GM12878 (cell line): ENCODE results near the gene COL25A1. TPM values are rescaled to one million over a fixed set of nuclear protein-coding genes. Genes with fewer than 3 reads are reported as not detected.

Experiments used
- ATAC-seq: fragments of 200-7000 bp; cut with Tn5 transposase; 3 replicates; pipeline ENCODE4 v1.9.1; 2020; ENCODE audit warnings: mild to moderate bottlenecking, moderate library complexity
- BruUV-seq: library from RNA; stranded (reverse); fragments of 400-500 nt; replicated peaks from 2 replicates; lab custom pipeline; 2021; lab: Mats Ljungman, UMichigan
- CTCF ChIA-PET: fragments of 300-600 bp; sonication (Branson Sonifier 250); formaldehyde crosslinking; extraction: SDS; loops from one replicate; lab custom pipeline; 2021; ENCODE audit warnings: inconsistent platforms; lab: Yijun Ruan, JAX
- POLR2A ChIA-PET: fragments of 350-600 bp; formaldehyde crosslinking; extraction: SDS; loops from one replicate; lab custom pipeline; 2021; ENCODE audit warnings: inconsistent platforms; lab: Charles Lee
- RAD21 ChIA-PET: fragments of 300-600 bp; sonication (Branson Sonifier 250); formaldehyde crosslinking; loops from one replicate; lab custom pipeline; 2023; ENCODE audit warnings: antibody characterized with exemption; ENCODE audit not compliant: unreplicated experiment; lab: Charles Lee
- SMC1A ChIA-PET: fragments of 300-600 bp; sonication (Branson Sonifier 250); formaldehyde crosslinking; loops from one replicate; lab custom pipeline; 2023; ENCODE audit not compliant: unreplicated experiment, uncharacterized antibody; lab: Charles Lee
- DNase-seq: peaks from one replicate; pipeline ENCODE4 v3.0.0-alpha.2; 2011; ENCODE audit warnings: low read depth, low spot score
- FAIRE-seq: peaks from 3 replicates; lab custom pipeline; 2011; peaks lifted over from hg19 to GRCh38; lab: Jason Lieb, UNC
- H2AFZ ChIP-seq: 2 replicates; pipeline ENCODE4 v1.6.0; 2011; ENCODE audit warnings: low read depth, low read length, control low read depth; ENCODE audit not compliant: control insufficient read depth
- H3K27ac ChIP-seq: 2 replicates; pipeline ENCODE4 v1.5.1; 2011; ENCODE audit warnings: control low read depth; ENCODE audit not compliant: control insufficient read depth, insufficient read depth
- H3K27me3 ChIP-seq, 2 experiments: replicated peaks in 1 of 2; 2 replicates each; pipeline versions ENCODE4 v1.6.0 to v1.6.1; 2011; ENCODE audit warnings: low read length in 1 of 2; ENCODE audit not compliant: control insufficient read depth in 2 of 2, insufficient read depth in 2 of 2
- H3K36me3 ChIP-seq, 2 experiments: 2 replicates each; pipeline ENCODE4 v1.5.1; 2011; ENCODE audit warnings: low read length in 1 of 2; ENCODE audit not compliant: control insufficient read depth in 2 of 2, insufficient read depth in 2 of 2
- H3K4me1 ChIP-seq: 2 replicates; pipeline ENCODE4 v1.6.1; 2011; ENCODE audit warnings: mild to moderate bottlenecking, low read length, moderate library complexity, mixed read lengths; ENCODE audit not compliant: control insufficient read depth, insufficient read depth
- H3K4me2 ChIP-seq: 2 replicates; pipeline ENCODE4 v1.6.0; 2011; ENCODE audit warnings: control low read depth; ENCODE audit not compliant: control insufficient read depth, insufficient read depth
- H3K4me3 ChIP-seq: fragments of 200-600 bp; sonication (generic); 2 replicates; pipeline ENCODE4 v1.5.1; 2016
- H3K79me2 ChIP-seq: 2 replicates; pipeline ENCODE4 v1.6.0; 2011; ENCODE audit warnings: low read length; ENCODE audit not compliant: control insufficient read depth, insufficient read depth
- H3K9ac ChIP-seq: 2 replicates; pipeline ENCODE4 v1.8.0; 2011; ENCODE audit warnings: low read length, control low read depth, mixed read lengths; ENCODE audit not compliant: control insufficient read depth, insufficient read depth
- H3K9me3 ChIP-seq: replicated peaks from 3 replicates; pipeline ENCODE4 v1.5.1; 2011; ENCODE audit warnings: mild to moderate bottlenecking, low read length; ENCODE audit not compliant: control insufficient read depth, insufficient read depth
- H4K20me1 ChIP-seq: 2 replicates; pipeline ENCODE4 v1.6.0; 2011; ENCODE audit not compliant: control insufficient read depth, insufficient read depth
- CHD1 ChIP-seq: IDR thresholded peaks from 2 replicates; pipeline ENCODE4 v1.6.1; 2012; ENCODE audit warnings: low read depth, low read length, improper control_type of control experiment
- HDAC6 ChIP-seq: fragments of 200-600 bp; sonication (generic); IDR thresholded peaks from one replicate; pipeline ENCODE4 v1.8.0; 2017; ENCODE audit warnings: antibody characterized with exemption; ENCODE audit not compliant: unreplicated experiment
- PAX5 ChIP-seq: IDR thresholded peaks from 2 replicates; pipeline ENCODE4 v1.6.1; 2011; ENCODE audit warnings: low read depth, low read length, borderline replicate concordance
- RCOR1 ChIP-seq: conservative IDR thresholded peaks from 2 replicates; pipeline ENCODE4 v1.6.1; 2012; ENCODE audit warnings: low read depth, low read length, improper control_type of control experiment
- SMAD5 ChIP-seq: IDR thresholded peaks from 2 replicates; pipeline ENCODE4 v1.6.1; 2016; ENCODE audit warnings: antibody characterized with exemption, low read depth
- SMC3 ChIP-seq: IDR thresholded peaks from 2 replicates; pipeline ENCODE4 v1.6.1; 2011; ENCODE audit warnings: low read length, improper control_type of control experiment, borderline replicate concordance
- SRF ChIP-seq, 2 experiments: IDR thresholded peaks; 2 replicates each; pipeline ENCODE4 v1.6.1; 2011; ENCODE audit warnings: low read depth in 2 of 2, low read length in 2 of 2, mild to moderate bottlenecking in 1 of 2, moderate library complexity in 1 of 2
- ZNF217 ChIP-seq: fragments of 450-650 bp; IDR thresholded peaks from 2 replicates; pipeline ENCODE4 v1.6.1; 2017; ENCODE audit warnings: antibody characterized with exemption, mild to moderate bottlenecking
- whole genome bisulfite sequencing: methylation state at CpG from one replicate; pipeline ENCODE4 v1.1.6; 2016; ENCODE audit warnings: low lambda C conversion rate; ENCODE audit not compliant: insufficient replicate concordance, insufficient coverage; ENCODE audit errors: missing lambda C conversion rate; 5-methylcytosine and 5-hydroxymethylcytosine counted together
- in situ Hi-C: fragments of 300-500 bp; cut with MboI; formaldehyde crosslinking; loops from 9 replicates; pipeline ENCODE4 v1.14.3; 2018; ENCODE audit warnings: mixed read lengths
- intact Hi-C: fragments of 100-400 bp; cut with micrococcal nuclease; formaldehyde crosslinking; loops from one replicate; pipeline ENCODE4 v1.14.2; 2022; ENCODE audit not compliant: unreplicated experiment
- polyA plus RNA-seq, 11 experiments: library from polyadenylated mRNA; depleted of rRNA in 4 of 11; unstranded in 6 of 11; stranded (reverse) in 5 of 11; fragments of >200 nt; fragmentation: Nextera tagmentation in 4 of 11; fragmentation: Illumina TruSeq in 1 of 11; extraction: Ambion mirVana in 4 of 11; extraction: Trizol in 1 of 11; gene quantifications; 1 replicate in 1 of 11; 2 replicates in 10 of 11; pipeline versions ENCODE4 v1.2.1 to v1.2.3, GENCODE V29; 2011 to 2016; ENCODE audit warnings: inconsistent platforms in 2 of 11, missing spikeins in 2 of 11, low read depth in 1 of 11
- total RNA-seq, 4 experiments: library from RNA; depleted of rRNA in 3 of 4; stranded (reverse); fragments of >200 nt in 3 of 4; fragmentation: Illumina TruSeq in 1 of 4; extraction: Trizol in 1 of 4; gene quantifications; 2 replicates each; pipeline versions ENCODE4 v1.2.1 to v1.2.3, GENCODE V29; 2013 to 2021
- TF ChIP-seq, protein P1 (sequence below): IDR thresholded peaks from 2 replicates; pipeline ENCODE4 v1.6.1; 2012; ENCODE audit warnings: mild to moderate bottlenecking, low read depth, low read length
- TF ChIP-seq, protein P2 (sequence below): fragments of 450-650 bp; formaldehyde crosslinking; IDR thresholded peaks from 2 replicates; pipeline ENCODE4 v1.5.0; 2022; ENCODE audit warnings: mild to moderate bottlenecking, missing genetic modification characterization
- TF ChIP-seq, protein P3 (sequence below): fragments of 450-650 bp; IDR thresholded peaks from 2 replicates; pipeline ENCODE4 v1.6.1; 2017; ENCODE audit warnings: mild to moderate bottlenecking, moderate library complexity

COL25A1 gene
- total and polyA plus RNA-seq, 10 of the 15 experiments (the other 5 are each of a cell fraction or from before 2014, with no cell fraction given) = 0.01 to 0.26 (median 0.12) TPM; not detected in 6

DNA sequence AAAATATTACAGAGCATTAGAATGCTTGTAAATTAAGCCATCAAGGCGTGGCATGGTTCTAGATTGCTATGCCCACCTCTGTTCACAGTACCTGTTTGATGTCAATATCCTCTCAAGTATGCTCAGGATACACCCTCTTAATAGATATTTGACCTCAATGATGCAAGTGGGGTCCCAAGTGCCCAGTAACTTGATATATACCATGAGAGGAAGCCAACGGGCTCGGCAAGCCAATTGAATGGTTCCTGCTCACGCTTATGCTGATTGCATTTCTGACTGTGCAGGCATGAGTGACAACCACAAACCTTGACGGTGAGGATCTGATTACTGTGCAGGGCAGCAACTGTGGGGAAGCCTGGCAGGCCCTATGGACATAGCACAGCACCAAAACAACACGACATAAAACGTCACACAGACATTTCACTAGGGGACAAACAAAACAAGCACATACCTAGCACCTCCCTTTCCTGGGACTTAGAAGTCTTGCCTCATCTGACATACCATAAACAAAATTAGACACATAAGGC is 360.5 kb downstream of the COL25A1 start (continued):
- TF ChIP-seq, protein P1, sequence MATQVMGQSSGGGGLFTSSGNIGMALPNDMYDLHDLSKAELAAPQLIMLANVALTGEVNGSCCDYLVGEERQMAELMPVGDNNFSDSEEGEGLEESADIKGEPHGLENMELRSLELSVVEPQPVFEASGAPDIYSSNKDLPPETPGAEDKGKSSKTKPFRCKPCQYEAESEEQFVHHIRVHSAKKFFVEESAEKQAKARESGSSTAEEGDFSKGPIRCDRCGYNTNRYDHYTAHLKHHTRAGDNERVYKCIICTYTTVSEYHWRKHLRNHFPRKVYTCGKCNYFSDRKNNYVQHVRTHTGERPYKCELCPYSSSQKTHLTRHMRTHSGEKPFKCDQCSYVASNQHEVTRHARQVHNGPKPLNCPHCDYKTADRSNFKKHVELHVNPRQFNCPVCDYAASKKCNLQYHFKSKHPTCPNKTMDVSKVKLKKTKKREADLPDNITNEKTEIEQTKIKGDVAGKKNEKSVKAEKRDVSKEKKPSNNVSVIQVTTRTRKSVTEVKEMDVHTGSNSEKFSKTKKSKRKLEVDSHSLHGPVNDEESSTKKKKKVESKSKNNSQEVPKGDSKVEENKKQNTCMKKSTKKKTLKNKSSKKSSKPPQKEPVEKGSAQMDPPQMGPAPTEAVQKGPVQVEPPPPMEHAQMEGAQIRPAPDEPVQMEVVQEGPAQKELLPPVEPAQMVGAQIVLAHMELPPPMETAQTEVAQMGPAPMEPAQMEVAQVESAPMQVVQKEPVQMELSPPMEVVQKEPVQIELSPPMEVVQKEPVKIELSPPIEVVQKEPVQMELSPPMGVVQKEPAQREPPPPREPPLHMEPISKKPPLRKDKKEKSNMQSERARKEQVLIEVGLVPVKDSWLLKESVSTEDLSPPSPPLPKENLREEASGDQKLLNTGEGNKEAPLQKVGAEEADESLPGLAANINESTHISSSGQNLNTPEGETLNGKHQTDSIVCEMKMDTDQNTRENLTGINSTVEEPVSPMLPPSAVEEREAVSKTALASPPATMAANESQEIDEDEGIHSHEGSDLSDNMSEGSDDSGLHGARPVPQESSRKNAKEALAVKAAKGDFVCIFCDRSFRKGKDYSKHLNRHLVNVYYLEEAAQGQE = no peak
- TF ChIP-seq PAX5 (no peak), RCOR1 (no peak)
- TF ChIP-seq, protein P2, sequence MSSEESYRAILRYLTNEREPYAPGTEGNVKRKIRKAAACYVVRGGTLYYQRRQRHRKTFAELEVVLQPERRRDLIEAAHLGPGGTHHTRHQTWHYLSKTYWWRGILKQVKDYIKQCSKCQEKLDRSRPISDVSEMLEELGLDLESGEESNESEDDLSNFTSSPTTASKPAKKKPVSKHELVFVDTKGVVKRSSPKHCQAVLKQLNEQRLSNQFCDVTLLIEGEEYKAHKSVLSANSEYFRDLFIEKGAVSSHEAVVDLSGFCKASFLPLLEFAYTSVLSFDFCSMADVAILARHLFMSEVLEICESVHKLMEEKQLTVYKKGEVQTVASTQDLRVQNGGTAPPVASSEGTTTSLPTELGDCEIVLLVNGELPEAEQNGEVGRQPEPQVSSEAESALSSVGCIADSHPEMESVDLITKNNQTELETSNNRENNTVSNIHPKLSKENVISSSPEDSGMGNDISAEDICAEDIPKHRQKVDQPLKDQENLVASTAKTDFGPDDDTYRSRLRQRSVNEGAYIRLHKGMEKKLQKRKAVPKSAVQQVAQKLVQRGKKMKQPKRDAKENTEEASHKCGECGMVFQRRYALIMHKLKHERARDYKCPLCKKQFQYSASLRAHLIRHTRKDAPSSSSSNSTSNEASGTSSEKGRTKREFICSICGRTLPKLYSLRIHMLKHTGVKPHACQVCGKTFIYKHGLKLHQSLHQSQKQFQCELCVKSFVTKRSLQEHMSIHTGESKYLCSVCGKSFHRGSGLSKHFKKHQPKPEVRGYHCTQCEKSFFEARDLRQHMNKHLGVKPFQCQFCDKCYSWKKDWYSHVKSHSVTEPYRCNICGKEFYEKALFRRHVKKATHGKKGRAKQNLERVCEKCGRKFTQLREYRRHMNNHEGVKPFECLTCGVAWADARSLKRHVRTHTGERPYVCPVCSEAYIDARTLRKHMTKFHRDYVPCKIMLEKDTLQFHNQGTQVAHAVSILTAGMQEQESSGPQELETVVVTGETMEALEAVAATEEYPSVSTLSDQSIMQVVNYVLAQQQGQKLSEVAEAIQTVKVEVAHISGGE = no peak

DNA sequence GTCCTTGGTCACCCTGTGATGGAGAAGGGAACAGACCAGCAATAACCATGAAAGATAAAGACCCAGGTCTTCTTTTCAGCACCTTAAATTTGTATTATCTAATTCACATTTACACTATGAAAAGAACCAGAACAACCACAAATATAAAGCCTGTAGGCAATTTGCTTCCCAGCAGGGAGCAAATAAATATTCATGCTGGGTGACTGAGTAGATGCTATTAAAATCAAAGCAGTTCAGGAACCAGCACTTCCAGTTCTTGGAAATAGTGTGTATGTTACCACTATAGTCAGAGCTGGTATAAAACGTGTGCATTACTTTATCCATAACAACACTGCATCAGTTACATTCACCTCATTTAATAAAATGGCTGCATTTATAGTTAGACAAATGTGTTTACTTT is 361.8 kb downstream of the COL25A1 start:
- ATAC-seq (no peak), DNase-seq (no peak), FAIRE-seq (no peak)
- no peaks in the 10 kb centered on the region; a peak in 1 of 4 replicates for H3K27me3 ChIP-seq
- H3K79me2 ChIP-seq = no peaks in the 10 kb centered on the region
- WGBS = 0% methylated on average over 1 of the region's 1 CpG
- H3K9ac ChIP-seq = no peak overlapping the region
- no peaks in the 10 kb centered on the region for H3K36me3 ChIP-seq
- no peak overlapping the region for H3K4me2 ChIP-seq
- H3K4me1 ChIP-seq = no peaks in the 10 kb centered on the region
- no peak overlapping the region for H3K27ac ChIP-seq
- RAD21 ChIA-PET = no interaction called here
- CTCF ChIA-PET = no interaction called here
- SMC1A ChIA-PET = no interaction called here
- no peaks in the 10 kb centered on the region for H3K9me3 ChIP-seq
- POLR2A ChIA-PET = interaction anchor here (0.5 kb wide), 1 partner anchor 378 kb away, joined by 4 read pairs; no protein-coding TSS in a partner anchor
- no peak overlapping the region for H2AFZ ChIP-seq
- in situ Hi-C loops (no loop called here), intact Hi-C loops (no loop called here)
- no TSS peak for BruUV-seq
- no peaks in the 10 kb centered on the region for H4K20me1 ChIP-seq
- H3K4me3 ChIP-seq = no peak overlapping the region
- TF ChIP-seq SMC3 (no peak), HDAC6 (no peak), CHD1 (no peak), RCOR1 (no peak), ZNF217 (no peak), SRF (IDR thresholded peaks at IDR 0.05; ENCODE audit: low read depth in 2 of 2, low read length in 2 of 2) (no peak), SMAD5 (no peak)
- TF ChIP-seq, protein P3, sequence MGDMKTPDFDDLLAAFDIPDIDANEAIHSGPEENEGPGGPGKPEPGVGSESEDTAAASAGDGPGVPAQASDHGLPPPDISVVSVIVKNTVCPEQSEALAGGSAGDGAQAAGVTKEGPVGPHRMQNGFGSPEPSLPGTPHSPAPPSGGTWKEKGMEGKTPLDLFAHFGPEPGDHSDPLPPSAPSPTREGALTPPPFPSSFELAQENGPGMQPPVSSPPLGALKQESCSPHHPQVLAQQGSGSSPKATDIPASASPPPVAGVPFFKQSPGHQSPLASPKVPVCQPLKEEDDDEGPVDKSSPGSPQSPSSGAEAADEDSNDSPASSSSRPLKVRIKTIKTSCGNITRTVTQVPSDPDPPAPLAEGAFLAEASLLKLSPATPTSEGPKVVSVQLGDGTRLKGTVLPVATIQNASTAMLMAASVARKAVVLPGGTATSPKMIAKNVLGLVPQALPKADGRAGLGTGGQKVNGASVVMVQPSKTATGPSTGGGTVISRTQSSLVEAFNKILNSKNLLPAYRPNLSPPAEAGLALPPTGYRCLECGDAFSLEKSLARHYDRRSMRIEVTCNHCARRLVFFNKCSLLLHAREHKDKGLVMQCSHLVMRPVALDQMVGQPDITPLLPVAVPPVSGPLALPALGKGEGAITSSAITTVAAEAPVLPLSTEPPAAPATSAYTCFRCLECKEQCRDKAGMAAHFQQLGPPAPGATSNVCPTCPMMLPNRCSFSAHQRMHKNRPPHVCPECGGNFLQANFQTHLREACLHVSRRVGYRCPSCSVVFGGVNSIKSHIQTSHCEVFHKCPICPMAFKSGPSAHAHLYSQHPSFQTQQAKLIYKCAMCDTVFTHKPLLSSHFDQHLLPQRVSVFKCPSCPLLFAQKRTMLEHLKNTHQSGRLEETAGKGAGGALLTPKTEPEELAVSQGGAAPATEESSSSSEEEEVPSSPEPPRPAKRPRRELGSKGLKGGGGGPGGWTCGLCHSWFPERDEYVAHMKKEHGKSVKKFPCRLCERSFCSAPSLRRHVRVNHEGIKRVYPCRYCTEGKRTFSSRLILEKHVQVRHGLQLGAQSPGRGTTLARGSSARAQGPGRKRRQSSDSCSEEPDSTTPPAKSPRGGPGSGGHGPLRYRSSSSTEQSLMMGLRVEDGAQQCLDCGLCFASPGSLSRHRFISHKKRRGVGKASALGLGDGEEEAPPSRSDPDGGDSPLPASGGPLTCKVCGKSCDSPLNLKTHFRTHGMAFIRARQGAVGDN = no peak
